Effector memory CD8-positive, alpha-beta T cell (primary cell): ENCODE data around the gene FTSJ1.

ENCODE experiments used
- ATAC-seq: fragments of 150-1000 bp; cut with Tn5 transposase; replicated peaks from 2 replicates; pipeline ENCODE4 v1.10.0; 2021; ENCODE audit warnings: mild to moderate bottlenecking, moderate library complexity
- DNase-seq, 3 experiments: peaks; one replicate each; pipeline ENCODE4 v3.0.0; 2021
- H3K27ac Mint-ChIP-seq, 2 donors: one replicate each; pipeline ENCODE4 v1.8.0; 2022; ENCODE audit warnings: mild to moderate bottlenecking in 2 of 2, mixed read lengths in 2 of 2, moderate library complexity in 2 of 2
- H3K27me3 Mint-ChIP-seq, 2 donors: one replicate each; pipeline ENCODE4 v1.8.0; 2022; ENCODE audit warnings: mixed read lengths in 2 of 2
- H3K36me3 Mint-ChIP-seq: one replicate; pipeline ENCODE4 v1.8.0; 2022; ENCODE audit warnings: mild to moderate bottlenecking, moderate library complexity, mixed read lengths; ENCODE audit not compliant: insufficient read depth
- H3K4me1 Mint-ChIP-seq, 2 donors: one replicate each; pipeline ENCODE4 v1.8.0; 2022; ENCODE audit warnings: low read depth in 2 of 2, mixed read lengths in 2 of 2
- H3K4me3 Mint-ChIP-seq, 2 donors: one replicate each; pipeline ENCODE4 v1.8.0; 2022; ENCODE audit warnings: mild to moderate bottlenecking in 2 of 2, mixed read lengths in 2 of 2, moderate library complexity in 2 of 2
- H3K9me3 Mint-ChIP-seq, 2 donors: one replicate each; pipeline ENCODE4 v1.8.0; 2022; ENCODE audit warnings: mixed read lengths in 2 of 2

Gene FTSJ1

GRCh38 chrX:48461830-48462229, 14.2 kb upstream of the FTSJ1 start:
- ATAC-seq (no peak), DNase-seq (no peak)
- Mint-ChIP-seq H3K4me1 (peaks cover 5 to 11% of the 10 kb centered on the region in 2 donors), H3K27me3 (no peaks in the 10 kb centered on the region), H3K9me3 (no peaks in the 10 kb centered on the region), H3K4me3 (no peak overlapping the region), H3K36me3 (peaks cover 13% of the 10 kb centered on the region), H3K27ac (no peak overlapping the region)

GRCh38 chrX:48465336-48465933, 10.6 kb upstream of the FTSJ1 start:
- Mint-ChIP-seq H3K36me3 (peaks cover 16% of the 10 kb centered on the region), H3K9me3 (no peaks in the 10 kb centered on the region), H3K4me3 (no peak overlapping the region), H3K4me1 (peaks cover 28% of the 10 kb centered on the region in 2 donors), H3K27ac (peak overlapping the region; percentile 46 to 75), H3K27me3 (no peaks in the 10 kb centered on the region)
- DNase-seq (no peak), ATAC-seq (no peak)

- no peak for DNase-seq
- peaks cover 16% of the 10 kb centered on the region for H3K36me3 Mint-ChIP-seq
- no peaks in the 10 kb centered on the region for H3K27me3 Mint-ChIP-seq
- no peak for ATAC-seq
- H3K27ac Mint-ChIP-seq: no peak overlapping the region
- no peaks in the 10 kb centered on the region for H3K9me3 Mint-ChIP-seq
- peak overlapping the region; percentile 96 to 98 for H3K4me3 Mint-ChIP-seq
- H3K4me1 Mint-ChIP-seq: peaks cover 28% of the 10 kb centered on the region in 2 donors
These were observed 9.3 kb upstream of the FTSJ1 start for GRCh38 chrX:48466696-48467095.

DNA sequence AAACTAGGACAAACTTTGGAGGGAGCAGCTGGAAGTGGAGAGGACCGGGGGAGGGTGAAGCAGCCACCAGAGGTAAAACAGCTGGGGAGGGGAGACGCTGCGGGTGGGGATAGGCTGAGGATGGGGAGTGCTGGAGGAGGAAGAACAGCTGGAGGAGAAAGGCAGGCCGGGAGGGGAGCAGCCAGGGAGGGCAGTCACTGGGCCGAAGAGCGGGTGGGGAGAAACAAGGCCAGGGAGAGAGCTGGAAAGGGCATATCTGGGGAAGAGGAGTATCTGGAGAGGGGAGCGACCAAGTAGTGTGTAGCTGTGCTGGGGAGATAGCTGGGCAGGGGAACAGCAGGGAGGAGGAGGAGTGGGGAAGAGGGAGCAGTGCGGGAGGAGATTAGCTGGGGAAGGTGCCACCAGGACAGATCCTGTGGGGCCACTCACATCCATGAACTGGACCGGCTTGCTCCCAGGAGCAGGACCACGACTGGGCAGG, 8.7 kb upstream of the FTSJ1 start:
- DNase-seq (no peak), ATAC-seq (no peak)
- Mint-ChIP-seq H3K4me3 (peak overlapping the region; percentile 96 to 98), H3K27me3 (no peaks in the 10 kb centered on the region), H3K36me3 (peaks cover 16% of the 10 kb centered on the region), H3K4me1 (peaks cover 28% of the 10 kb centered on the region in 2 donors), H3K9me3 (no peaks in the 10 kb centered on the region), H3K27ac (peak overlapping the region in 1 of 2 donors; percentile 90)

DNA sequence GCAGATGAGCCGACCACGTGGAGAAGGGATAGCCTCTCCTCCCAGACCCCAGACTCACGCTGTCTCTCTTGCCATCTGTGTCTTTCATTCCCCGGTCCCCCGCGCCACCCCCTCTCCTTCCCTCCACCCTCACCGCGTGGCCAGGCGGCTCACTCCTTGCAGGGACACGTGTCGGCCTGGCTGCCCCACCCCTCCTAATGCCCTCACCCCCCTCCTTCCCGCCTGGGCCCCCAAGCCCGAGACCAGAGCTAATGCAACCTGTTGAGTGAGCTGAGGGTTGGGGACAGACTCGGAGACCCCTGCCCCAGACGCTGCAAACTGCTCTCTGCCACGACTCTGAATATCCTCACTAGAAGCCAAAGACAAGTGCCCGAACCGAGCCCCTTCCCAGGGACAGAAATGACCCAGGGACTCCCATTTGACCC, 7.7 kb upstream of the FTSJ1 start:
- ATAC-seq (peak; percentile 65), DNase-seq (peak in 1 of 3 experiments; percentile 9)
- Mint-ChIP-seq H3K9me3 (no peaks in the 10 kb centered on the region), H3K27ac (peak overlapping the region; percentile 90 to 96), H3K4me1 (peaks cover 28% of the 10 kb centered on the region in 2 donors), H3K36me3 (peaks cover 13% of the 10 kb centered on the region), H3K27me3 (no peaks in the 10 kb centered on the region), H3K4me3 (peak overlapping the region; percentile 96 to 98)

- H3K9me3 Mint-ChIP-seq: no peaks in the 10 kb centered on the region
- H3K4me1 Mint-ChIP-seq: peaks cover 28% of the 10 kb centered on the region in 2 donors
- peaks cover 9% of the 10 kb centered on the region for H3K36me3 Mint-ChIP-seq
- peak; percentile 72 for ATAC-seq
- H3K27me3 Mint-ChIP-seq: no peaks in the 10 kb centered on the region
- peak overlapping the region; percentile 96 to 98 for H3K4me3 Mint-ChIP-seq
- H3K27ac Mint-ChIP-seq: peak overlapping the region; percentile 90 to 96
- DNase-seq: peak; percentile 18 to 33 (median 32)
These were observed 7.0 kb upstream of the FTSJ1 start for GRCh38 chrX:48468693-48469691.

GRCh38 chrX:48470110-48470832, 5.7 kb upstream of the FTSJ1 start, which contains the start of gene SLC38A5:
TSS of gene SLC38A5 (minus strand) at chrX:48470260. CDS start at chrX:48467924, 2,336 bp downstream.
- Mint-ChIP-seq H3K27me3 (no peaks in the 10 kb centered on the region), H3K36me3 (peaks cover 3% of the 10 kb centered on the region), H3K4me3 (peak within 1 kb of the TSS; percentile 96 to 98), H3K9me3 (no peaks in the 10 kb centered on the region), H3K27ac (peak within 1 kb of the TSS; percentile 90 to 96), H3K4me1 (peaks cover 24 to 26% of the 10 kb centered on the region in 2 donors)
- ATAC-seq: no peak
- no peak for DNase-seq

DNA sequence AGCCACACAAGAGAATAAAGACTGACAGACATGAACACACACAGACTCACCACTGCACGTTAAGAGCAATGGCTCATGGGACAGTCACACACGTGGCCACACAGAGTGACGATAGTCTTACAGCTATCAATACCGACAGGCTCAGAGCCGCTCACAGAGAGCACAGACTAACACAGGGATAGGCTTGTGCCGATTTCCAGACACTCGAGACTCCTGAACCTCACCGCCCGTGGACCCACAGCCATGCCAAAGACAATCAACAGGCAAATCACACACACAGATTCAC, 5.2 kb upstream of the FTSJ1 start:
- Mint-ChIP-seq H3K36me3 (peaks cover 3% of the 10 kb centered on the region), H3K4me1 (peaks cover 19 to 25% of the 10 kb centered on the region in 2 donors), H3K27ac (no peak overlapping the region), H3K27me3 (no peaks in the 10 kb centered on the region), H3K9me3 (no peaks in the 10 kb centered on the region), H3K4me3 (no peak overlapping the region)
- no peak for ATAC-seq
- no peak for DNase-seq

- Mint-ChIP-seq H3K4me1 (peaks cover 22 to 27% of the 10 kb centered on the region in 2 donors), H3K27ac (no peak overlapping the region), H3K27me3 (no peaks in the 10 kb centered on the region), H3K4me3 (no peak overlapping the region), H3K36me3 (peaks cover 3% of the 10 kb centered on the region), H3K9me3 (no peaks in the 10 kb centered on the region)
- ATAC-seq: no peak
- no peak for DNase-seq
These were observed 4.5 kb upstream of the FTSJ1 start for GRCh38 chrX:48471504-48471903.

- no peaks in the 10 kb centered on the region for H3K9me3 Mint-ChIP-seq
- DNase-seq: no peak
- no peaks in the 10 kb centered on the region for H3K27me3 Mint-ChIP-seq
- no peak overlapping the region for H3K4me3 Mint-ChIP-seq
- H3K4me1 Mint-ChIP-seq: peaks cover 29 to 30% of the 10 kb centered on the region in 2 donors
- no peak overlapping the region for H3K27ac Mint-ChIP-seq
- ATAC-seq: no peak
- peaks cover 6% of the 10 kb centered on the region for H3K36me3 Mint-ChIP-seq
These were observed 3.8 kb upstream of the FTSJ1 start for GRCh38 chrX:48472225-48472624.

GRCh38 chrX:48472851-48473703, 2.9 kb upstream of the FTSJ1 start:
- no peak overlapping the region for H3K27ac Mint-ChIP-seq
- DNase-seq (no peak), ATAC-seq (no peak)
- H3K27me3 Mint-ChIP-seq: no peaks in the 10 kb centered on the region
- peaks cover 10% of the 10 kb centered on the region for H3K36me3 Mint-ChIP-seq
- H3K4me3 Mint-ChIP-seq: no peak overlapping the region
- peaks cover 32 to 34% of the 10 kb centered on the region in 2 donors for H3K4me1 Mint-ChIP-seq
- no peaks in the 10 kb centered on the region for H3K9me3 Mint-ChIP-seq

- Mint-ChIP-seq H3K36me3 (peaks cover 11% of the 10 kb centered on the region), H3K4me1 (peaks cover 29 to 31% of the 10 kb centered on the region in 2 donors), H3K27me3 (no peaks in the 10 kb centered on the region), H3K4me3 (no peak overlapping the region), H3K9me3 (no peaks in the 10 kb centered on the region), H3K27ac (no peak overlapping the region)
- ATAC-seq: no peak
- DNase-seq: no peak
These were observed 2.4 kb upstream of the FTSJ1 start for GRCh38 chrX:48473704-48473990.

DNA sequence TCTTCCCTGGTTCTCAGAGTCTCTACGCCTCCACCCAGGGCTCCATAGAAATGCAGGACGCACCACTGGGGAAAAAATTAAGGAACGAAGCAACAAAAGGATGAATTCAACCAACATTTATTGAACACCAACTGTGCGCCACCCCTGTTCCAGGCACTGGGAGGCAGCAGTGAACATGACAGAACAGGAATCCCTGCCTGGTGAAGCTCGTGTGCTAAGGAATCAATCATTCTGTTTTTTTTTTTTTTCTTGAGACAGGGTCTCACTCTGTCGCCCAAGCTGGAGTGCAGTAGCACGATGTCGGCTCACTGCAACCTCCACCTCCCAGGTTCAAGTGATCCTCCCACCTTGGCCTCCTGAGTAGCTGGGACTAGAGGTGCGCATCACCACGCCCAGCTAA, 1.9 kb upstream of the FTSJ1 start:
- ATAC-seq: no peak
- DNase-seq: no peak
- Mint-ChIP-seq H3K9me3 (no peaks in the 10 kb centered on the region), H3K4me1 (peaks cover 28 to 30% of the 10 kb centered on the region in 2 donors), H3K4me3 (no peak overlapping the region), H3K27ac (no peak overlapping the region), H3K36me3 (peaks cover 11% of the 10 kb centered on the region), H3K27me3 (no peaks in the 10 kb centered on the region)
